ENCODE measurements around the gene LGI4.

DNA sequence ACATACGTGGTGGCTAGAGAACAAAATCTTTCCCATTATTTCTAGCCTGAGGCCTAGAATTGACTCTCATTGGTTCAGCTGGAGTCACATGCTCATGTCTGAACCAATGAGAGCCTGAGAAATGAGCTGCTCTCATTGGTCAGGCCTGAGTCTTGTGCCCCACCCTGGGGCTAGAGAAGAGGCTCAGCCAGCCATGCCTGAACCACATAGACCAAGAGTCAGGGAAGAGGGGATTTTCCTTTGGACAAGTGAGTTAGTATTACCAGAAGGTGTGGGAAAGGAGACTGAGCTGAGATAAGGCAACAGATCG is 26.5 kb upstream of the LGI4 start:
- TF ChIP-seq CTCF (IDR thresholded peaks at IDR 0.05; ENCODE audit: low read depth, low read length, poor library complexity, severe bottlenecking) (no peak), EZH2phosphoT487 (IDR thresholded peaks at IDR 0.05; ENCODE audit: borderline replicate concordance, low read length) (no peak)

Measured in DOHH2 (cell line).